Ascending aorta (tissue), 2 donors: ENCODE results near the gene FADS3. TPM values are rescaled to one million over a fixed set of nuclear protein-coding genes. Genes with fewer than 3 reads are reported as not detected.

Source experiments
- DNase-seq, 2 donors: peaks; one replicate each; pipeline ENCODE4 v3.0.0-alpha.2; 2019; ENCODE audit warnings: low spot score in 2 of 2
- H3K27ac ChIP-seq, 2 donors: fragments of 200-600 bp; sonication (generic); one replicate each; pipeline ENCODE4 v1.5.1; 2016 to 2017; ENCODE audit warnings: mild to moderate bottlenecking in 1 of 2
- H3K27me3 ChIP-seq: fragments of 200-600 bp; sonication (generic); one replicate; pipeline ENCODE4 v1.5.1; 2017
- H3K36me3 ChIP-seq, 2 donors: fragments of 200-600 bp; sonication (generic); one replicate each; pipeline ENCODE4 v1.5.1; 2016
- H3K4me1 ChIP-seq, 2 donors: fragments of 200-600 bp; sonication (generic); one replicate each; pipeline ENCODE4 v1.5.1; 2016 to 2017; ENCODE audit warnings: mild to moderate bottlenecking in 1 of 2
- H3K4me3 ChIP-seq, 2 donors: fragments of 200-600 bp; sonication (generic); one replicate each; pipeline ENCODE4 v1.5.1; 2016 to 2017; ENCODE audit warnings: mild to moderate bottlenecking in 1 of 2
- H3K9me3 ChIP-seq, 2 donors: fragments of 200-600 bp; sonication (generic); one replicate each; pipeline ENCODE4 v1.5.1; 2016
- CTCF ChIP-seq, 3 experiments: fragments of 200-600 bp in 2 of 3; fragments of 450-650 bp in 1 of 3; sonication (generic) in 2 of 3; IDR thresholded peaks; one replicate each; pipeline ENCODE4 v1.5.1; 2016 to 2019; ENCODE audit warnings: antibody characterized with exemption in 3 of 3, mild to moderate bottlenecking in 1 of 3, moderate library complexity in 1 of 3
- intact Hi-C: fragments of 100-400 bp; cut with DNase I; formaldehyde crosslinking; loops from one replicate; pipeline ENCODE4 v1.15.1; 2023
- total RNA-seq: library from RNA; depleted of rRNA; stranded (reverse); fragments of >200 nt; gene quantifications from one replicate; pipeline ENCODE4 v1.1.0, GENCODE V29; 2016

FADS3 gene
- total RNA-seq, 1 donor from 2014 or later: 191 TPM

DNA sequence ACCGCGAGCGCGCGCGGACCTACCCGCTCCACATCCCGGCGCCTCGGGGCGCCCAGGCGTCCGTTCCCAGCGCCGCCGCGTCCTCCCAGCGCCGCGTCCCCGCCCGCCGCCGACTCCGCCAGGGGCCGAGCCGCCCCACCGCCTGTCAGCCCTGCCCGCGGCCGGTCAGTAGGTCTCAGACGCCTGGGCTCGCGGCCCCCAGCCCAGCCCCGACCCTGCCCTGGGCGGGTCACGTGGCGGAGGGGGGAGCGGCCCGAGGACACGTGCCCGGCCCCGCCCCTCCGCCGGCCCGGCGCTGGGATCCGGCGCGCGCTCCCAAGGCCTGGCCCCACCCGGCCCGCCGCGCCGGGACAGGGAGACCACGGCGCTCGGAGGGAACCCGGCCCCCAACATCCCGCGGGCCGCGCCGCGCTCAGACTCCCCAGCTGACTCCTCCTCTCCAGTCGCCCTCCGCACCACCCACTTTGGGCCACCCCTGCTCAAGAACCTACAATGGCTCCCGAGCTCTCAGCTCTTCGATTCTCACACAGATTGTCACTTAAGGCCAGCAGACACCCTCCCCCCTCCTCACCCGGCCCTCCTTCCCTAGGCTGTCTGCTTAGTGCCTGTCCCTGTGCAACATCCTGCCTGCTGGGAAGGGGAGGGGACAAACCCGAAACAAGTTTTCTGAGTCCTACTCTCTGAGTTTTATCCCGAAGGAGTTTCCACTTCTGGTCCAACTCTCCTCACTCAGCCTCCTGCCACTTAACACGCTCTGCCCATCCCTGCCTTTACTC, 26.2 kb upstream of the FADS3 start, which contains the start of gene RAB3IL1:
RAB3IL1 (minus strand) TSS at position 233 of the 776 bp plus-strand sequence; CDS start at position 34, 199 bp downstream.
- Histone ChIP-seq H3K9me3 (no peaks in the 10 kb centered on the region), H3K4me3 (peak within 1 kb of the TSS; percentile 67 to 90), H3K27ac (peak within 1 kb of the TSS; percentile 39 to 54), H3K27me3 (no peaks in the 10 kb centered on the region), H3K36me3 (no peaks in the 10 kb centered on the region), H3K4me1 (peaks cover 3 to 8% of the 10 kb centered on the region in 2 donors)
- intact Hi-C loops: loop anchor here (2.0 kb wide), 2 partner anchors 29 to 53 kb away; no protein-coding TSS in a partner anchor
- no peak for TF ChIP-seq CTCF (IDR thresholded peaks at IDR 0.05)
- peak in 1 of 2 donors; percentile 81 for DNase-seq

DNA sequence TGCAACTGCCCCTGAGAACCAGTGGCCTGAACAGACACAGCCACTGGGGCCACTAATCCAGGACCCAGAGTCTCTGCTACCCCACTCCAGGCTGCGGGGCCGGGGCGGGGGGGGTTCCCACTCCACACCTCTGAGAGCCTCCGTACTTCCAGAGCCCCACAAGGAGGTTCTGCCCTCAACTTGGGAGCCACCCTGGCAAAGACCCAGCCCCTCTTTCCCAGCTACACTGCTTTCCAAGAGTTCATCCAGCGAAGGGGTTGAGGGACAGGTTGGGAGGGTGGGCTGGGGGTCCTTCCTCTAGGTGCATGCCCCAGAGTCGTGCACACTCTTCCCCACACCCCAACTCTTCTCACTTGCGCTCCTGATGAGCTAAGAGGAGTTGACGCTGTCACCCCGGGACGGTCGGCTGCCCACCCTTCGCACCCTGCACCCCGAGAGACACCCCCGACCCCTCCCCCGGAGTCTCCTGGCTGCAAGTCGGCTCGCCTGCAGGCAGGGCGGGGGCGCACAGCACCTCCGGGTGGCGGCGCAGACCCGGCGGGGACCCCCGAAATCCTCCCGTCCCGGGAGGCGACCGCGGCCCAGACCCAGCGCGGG, 25.5 kb upstream of the FADS3 start:
- peak in 1 of 2 donors; percentile 60 for DNase-seq
- Histone ChIP-seq H3K4me1 (peaks cover 3 to 8% of the 10 kb centered on the region in 2 donors), H3K9me3 (no peaks in the 10 kb centered on the region), H3K36me3 (no peaks in the 10 kb centered on the region), H3K27me3 (no peaks in the 10 kb centered on the region), H3K27ac (peak overlapping the region; percentile 23 to 39), H3K4me3 (peak overlapping the region; percentile 67 to 90)
- no peak for TF ChIP-seq CTCF (IDR thresholded peaks at IDR 0.05)
- intact Hi-C loops: loop anchor here (2.0 kb wide), 2 partner anchors 30 to 54 kb away; no protein-coding TSS in a partner anchor

GRCh38 chr11:61914471-61915171, 23.3 kb upstream of the FADS3 start:
- H3K4me3 ChIP-seq: no peak overlapping the region
- H3K36me3 ChIP-seq: no peaks in the 10 kb centered on the region
- no peak for TF ChIP-seq CTCF (IDR thresholded peaks at IDR 0.05)
- H3K4me1 ChIP-seq: peaks cover 3 to 8% of the 10 kb centered on the region in 2 donors
- H3K27me3 ChIP-seq: no peaks in the 10 kb centered on the region
- H3K9me3 ChIP-seq: no peaks in the 10 kb centered on the region
- peak in 1 of 2 donors; percentile 53 for DNase-seq
- intact Hi-C loops: no loop called here
- H3K27ac ChIP-seq: peak overlapping the region in 1 of 2 donors; percentile 10

- intact Hi-C loops: no loop called here
- peak in 1 of 2 donors; percentile 57 for DNase-seq
- Histone ChIP-seq H3K4me1 (peaks cover 3 to 12% of the 10 kb centered on the region in 2 donors), H3K27me3 (no peaks in the 10 kb centered on the region), H3K36me3 (no peaks in the 10 kb centered on the region), H3K9me3 (no peaks in the 10 kb centered on the region), H3K27ac (no peak overlapping the region), H3K4me3 (no peak overlapping the region)
- TF ChIP-seq CTCF (IDR thresholded peaks at IDR 0.05): no peak
Observed at GRCh38 chr11:61913699-61914395, 22.5 kb upstream of the FADS3 start.
